ENCODE measurements around the gene CTSL. TPM values are rescaled to one million over a fixed set of nuclear protein-coding genes. Genes with fewer than 3 reads are reported as not detected.

CTSL gene
- polyA plus RNA-seq, 3 donors: 22.0 to 28.8 (median 28.3) TPM

- Histone ChIP-seq H3K9me3 (replicated peaks in 1 of 2; ENCODE audit: control insufficient read depth in 1 of 2, insufficient read depth in 1 of 2, low read length in 2 of 2) (no peaks in the 10 kb centered on the region), H3K9ac (ENCODE audit: insufficient read depth, low read length, poor library complexity, severe bottlenecking) (no peak overlapping the region), H3K27me3 (ENCODE audit: control insufficient read depth in 2 of 2, insufficient read depth in 2 of 2, low read length in 2 of 2) (peaks cover 3 to 4% of the 10 kb centered on the region in 2 donors), H4K20me1 (ENCODE audit: insufficient read depth, low read length) (no peaks in the 10 kb centered on the region), H3K4me1 (ENCODE audit: control insufficient read depth in 1 of 2, insufficient read depth in 2 of 2, low read length in 2 of 2) (peaks cover 26 to 36% of the 10 kb centered on the region in 2 donors), H2AFZ (ENCODE audit: insufficient read depth, low read depth, low read length, poor library complexity, severe bottlenecking) (no peak overlapping the region), H3K27ac (ENCODE audit: low read depth in 1 of 2, low read length in 2 of 2) (no peak overlapping the region), H3K4me3 (replicated peaks in 1 of 3; ENCODE audit: low read depth in 2 of 3, low read length in 3 of 3) (no peak overlapping the region), H3K79me2 (ENCODE audit: insufficient read depth, low read length) (no peaks in the 10 kb centered on the region), H3K4me2 (replicated peaks; ENCODE audit: extremely low read depth, low read length, poor library complexity, severe bottlenecking) (no peak overlapping the region), H3K36me3 (replicated peaks in 1 of 2; ENCODE audit: control insufficient read depth in 1 of 2, insufficient read depth in 2 of 2, low read length in 2 of 2) (no peaks in the 10 kb centered on the region)
- peaks cover 18 to 21% (median 20%) of the 10 kb centered on the region in 3 donors for H3K27me3 Mint-ChIP-seq (ENCODE audit: low read depth in 3 of 3)
- intact Hi-C loops (cut with micrococcal nuclease): no loop called here
- peak overlapping the region in 2 of 7 donors; percentile 30 to 85 for H3K27ac Mint-ChIP-seq
- peaks cover 41% of the 10 kb centered on the region for H3K4me1 Mint-ChIP-seq
- no peak for DNase-seq
- no CpG with 5 or more reads among the region's 2 CpGs for WGBS (ENCODE audit: insufficient coverage)
- no peak overlapping the region for H3K4me3 Mint-ChIP-seq
- TF ChIP-seq, protein P1, sequence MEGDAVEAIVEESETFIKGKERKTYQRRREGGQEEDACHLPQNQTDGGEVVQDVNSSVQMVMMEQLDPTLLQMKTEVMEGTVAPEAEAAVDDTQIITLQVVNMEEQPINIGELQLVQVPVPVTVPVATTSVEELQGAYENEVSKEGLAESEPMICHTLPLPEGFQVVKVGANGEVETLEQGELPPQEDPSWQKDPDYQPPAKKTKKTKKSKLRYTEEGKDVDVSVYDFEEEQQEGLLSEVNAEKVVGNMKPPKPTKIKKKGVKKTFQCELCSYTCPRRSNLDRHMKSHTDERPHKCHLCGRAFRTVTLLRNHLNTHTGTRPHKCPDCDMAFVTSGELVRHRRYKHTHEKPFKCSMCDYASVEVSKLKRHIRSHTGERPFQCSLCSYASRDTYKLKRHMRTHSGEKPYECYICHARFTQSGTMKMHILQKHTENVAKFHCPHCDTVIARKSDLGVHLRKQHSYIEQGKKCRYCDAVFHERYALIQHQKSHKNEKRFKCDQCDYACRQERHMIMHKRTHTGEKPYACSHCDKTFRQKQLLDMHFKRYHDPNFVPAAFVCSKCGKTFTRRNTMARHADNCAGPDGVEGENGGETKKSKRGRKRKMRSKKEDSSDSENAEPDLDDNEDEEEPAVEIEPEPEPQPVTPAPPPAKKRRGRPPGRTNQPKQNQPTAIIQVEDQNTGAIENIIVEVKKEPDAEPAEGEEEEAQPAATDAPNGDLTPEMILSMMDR (IDR thresholded peaks at IDR 0.05): no peak
- H3K9me3 Mint-ChIP-seq: no peaks in the 10 kb centered on the region
- H3K36me3 Mint-ChIP-seq: peaks cover 3 to 10% of the 10 kb centered on the region in 2 donors
Observed at GRCh38 chr9:87720173-87720572, 5.7 kb upstream of the CTSL start.

DNA sequence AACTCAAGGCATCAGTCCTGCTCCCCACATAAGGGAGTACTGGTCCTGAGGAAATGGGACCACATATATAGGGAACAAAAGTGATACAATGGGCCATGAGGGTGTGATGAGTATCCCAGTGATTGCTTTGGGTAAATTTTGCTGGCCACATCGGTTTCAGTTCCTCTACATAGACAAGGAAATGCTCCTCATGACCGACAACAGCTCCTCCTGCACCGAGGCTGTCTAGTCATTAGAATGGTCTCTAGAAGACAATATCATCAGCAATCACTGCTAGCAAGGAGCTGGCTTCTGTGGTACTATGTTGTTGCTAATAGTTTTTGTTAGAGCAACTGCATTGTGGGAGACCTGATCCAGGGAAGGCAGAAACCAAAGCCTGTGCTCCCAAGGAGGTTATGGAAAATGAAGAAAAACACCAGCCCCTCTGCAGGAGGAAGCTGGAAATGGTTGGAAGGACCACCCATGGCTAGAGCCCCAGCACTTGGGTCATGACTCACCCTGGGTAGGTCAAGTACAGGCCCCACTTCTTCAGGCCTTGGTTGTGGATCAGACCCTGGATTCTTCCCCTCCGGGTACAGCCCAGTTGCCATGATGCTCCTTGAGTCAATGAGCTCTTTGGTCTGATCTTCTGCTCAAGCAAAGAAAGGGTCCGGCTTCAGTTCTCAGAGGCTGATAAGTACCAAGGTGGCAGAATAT, 3.4 kb upstream of the CTSL start:
- peak; percentile 91 to 97 (median 96) for DNase-seq
- Histone ChIP-seq H3K36me3 (replicated peaks in 1 of 2; ENCODE audit: control insufficient read depth in 1 of 2, insufficient read depth in 2 of 2, low read length in 2 of 2) (no peaks in the 10 kb centered on the region), H3K9me3 (replicated peaks in 1 of 2; ENCODE audit: control insufficient read depth in 1 of 2, insufficient read depth in 1 of 2, low read length in 2 of 2) (no peaks in the 10 kb centered on the region), H3K27ac (ENCODE audit: low read depth in 1 of 2, low read length in 2 of 2) (peak overlapping the region; percentile 50 to 86), H3K4me2 (replicated peaks; ENCODE audit: extremely low read depth, low read length, poor library complexity, severe bottlenecking) (peak overlapping the region; percentile 31), H3K9ac (ENCODE audit: insufficient read depth, low read length, poor library complexity, severe bottlenecking) (peak overlapping the region; percentile 39), H3K4me3 (replicated peaks in 1 of 3; ENCODE audit: low read depth in 2 of 3, low read length in 3 of 3) (peak overlapping the region in 1 of 3 experiments; percentile 25), H4K20me1 (ENCODE audit: insufficient read depth, low read length) (no peaks in the 10 kb centered on the region), H2AFZ (ENCODE audit: insufficient read depth, low read depth, low read length, poor library complexity, severe bottlenecking) (no peak overlapping the region), H3K79me2 (ENCODE audit: insufficient read depth, low read length) (no peaks in the 10 kb centered on the region), H3K4me1 (ENCODE audit: control insufficient read depth in 1 of 2, insufficient read depth in 2 of 2, low read length in 2 of 2) (peaks cover 39 to 52% of the 10 kb centered on the region in 2 donors), H3K27me3 (ENCODE audit: control insufficient read depth in 2 of 2, insufficient read depth in 2 of 2, low read length in 2 of 2) (peaks cover 8 to 23% of the 10 kb centered on the region in 2 donors)
- peaks cover 0 to 3% (median 0%) of the 10 kb centered on the region in 7 donors for H3K9me3 Mint-ChIP-seq
- 50% methylated on average over 2 of the region's 5 CpGs for WGBS (ENCODE audit: insufficient coverage)
- H3K27me3 Mint-ChIP-seq (ENCODE audit: low read depth in 3 of 3): peaks cover 30 to 38% (median 31%) of the 10 kb centered on the region in 3 donors
- H3K4me3 Mint-ChIP-seq: peak overlapping the region in 1 of 2 donors; percentile 15
- peaks cover 7 to 11% of the 10 kb centered on the region in 2 donors for H3K36me3 Mint-ChIP-seq
- H3K27ac Mint-ChIP-seq: peak overlapping the region; percentile 68 to 95 (median 86)
- TF ChIP-seq, protein P1 (IDR thresholded peaks at IDR 0.05): no peak
- intact Hi-C loops (cut with micrococcal nuclease): no loop called here
- peaks cover 52% of the 10 kb centered on the region for H3K4me1 Mint-ChIP-seq

All from CD14-positive monocyte (primary cell).